HG03565 (cell line): ENCODE results near the gene SPTLC1.

Source experiments
- ATAC-seq: cut with Tn5 transposase; IDR thresholded peaks from one replicate; pipeline ENCODE4 v1.9.1; 2021; ENCODE audit warnings: mild to moderate bottlenecking, moderate library complexity; ENCODE audit not compliant: unreplicated experiment

Gene SPTLC1

DNA sequence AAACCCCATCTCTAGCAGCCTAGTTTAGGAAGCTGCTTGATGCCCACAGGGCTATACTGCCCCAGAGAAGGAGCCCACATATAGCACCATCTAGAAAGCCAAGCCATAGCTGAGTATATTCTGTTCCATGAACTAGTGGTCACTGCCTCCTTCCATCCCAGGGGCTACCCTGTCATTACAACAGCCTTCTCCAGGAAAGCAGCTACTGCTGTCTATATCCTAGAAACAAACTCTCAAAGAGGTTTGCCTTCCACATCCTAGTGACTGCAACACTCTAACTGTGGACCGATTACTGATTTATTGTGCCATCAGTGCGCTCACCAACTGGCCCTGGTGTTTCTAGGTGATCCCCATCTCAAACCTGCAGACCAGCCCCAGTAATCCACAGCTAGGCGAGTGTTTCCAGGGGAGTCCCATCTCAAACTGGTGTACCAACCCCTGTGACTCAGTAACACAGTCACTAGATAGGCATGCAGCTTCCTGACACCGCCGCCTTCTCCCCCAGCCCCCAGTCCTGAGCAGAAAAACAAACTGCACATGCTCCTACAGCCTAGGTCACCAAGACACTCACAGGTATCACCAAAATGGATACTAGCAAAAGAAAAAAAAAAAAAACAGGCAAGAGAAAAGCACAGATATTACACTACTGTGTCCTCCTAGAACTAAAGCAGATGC lies 14.8 kb downstream of the SPTLC1 start:
- no peak for ATAC-seq

DNA sequence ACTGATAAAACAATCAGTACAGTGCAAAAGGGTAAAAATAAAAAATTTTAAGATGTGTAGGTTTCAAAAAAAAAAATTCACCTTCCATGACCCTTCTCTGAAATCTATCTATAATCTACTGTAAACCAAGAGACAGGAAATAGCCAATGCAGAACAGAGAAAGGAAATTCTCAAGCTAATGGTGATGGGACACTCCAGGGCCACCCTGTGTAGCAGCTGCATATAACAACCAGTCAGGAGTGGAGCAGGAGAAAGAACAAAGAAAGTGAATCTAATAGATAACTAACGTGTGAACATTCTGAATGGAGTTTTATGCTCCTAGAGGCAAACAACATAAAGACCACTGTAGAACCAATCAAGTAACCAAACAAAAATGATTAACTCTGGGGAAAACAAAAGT lies 16.6 kb downstream of the SPTLC1 start:
- ATAC-seq: no peak

DNA sequence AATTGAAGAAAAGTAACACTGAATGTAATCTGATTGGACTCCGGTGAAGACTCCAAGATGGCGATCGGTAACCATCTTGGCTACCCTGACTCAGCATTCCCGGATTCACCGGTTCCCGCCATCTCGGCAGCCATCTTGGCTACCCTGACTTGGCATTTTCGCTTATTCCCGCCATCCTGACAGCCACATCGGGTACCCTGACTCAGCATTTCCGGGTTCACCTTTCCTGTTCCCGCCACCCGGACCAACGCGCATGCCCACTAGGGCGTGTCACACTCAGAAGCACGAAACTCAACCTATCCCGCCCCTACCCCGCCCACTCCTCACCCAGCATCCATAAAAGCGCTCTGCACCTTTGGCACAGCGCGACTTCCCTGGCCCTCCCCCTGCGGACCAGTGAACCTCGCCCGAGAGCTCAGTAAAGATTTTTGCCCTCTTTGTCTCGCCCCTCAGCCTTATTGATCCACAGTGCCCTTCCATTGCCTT lies 17.2 kb downstream of the SPTLC1 start:
- ATAC-seq: no peak

DNA sequence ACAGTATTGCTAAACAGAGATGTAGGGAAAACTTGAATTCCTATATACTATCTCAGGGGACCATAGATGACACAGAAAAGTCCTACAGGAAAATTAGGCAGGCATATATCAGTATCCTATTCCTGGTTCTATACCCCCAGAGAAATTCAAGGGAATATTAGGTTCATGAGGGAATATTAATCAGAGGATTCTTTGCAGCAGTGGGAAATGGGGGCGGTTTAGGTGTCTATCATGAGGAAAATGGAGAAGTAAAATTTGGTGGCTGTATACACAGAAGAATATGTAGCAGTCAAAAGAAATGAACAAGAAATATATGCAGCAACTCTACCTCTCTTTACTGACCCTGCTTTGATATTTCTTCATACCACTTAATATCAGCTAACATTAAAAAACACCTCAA lies 20.0 kb downstream of the SPTLC1 start:
- ATAC-seq: no peak

DNA sequence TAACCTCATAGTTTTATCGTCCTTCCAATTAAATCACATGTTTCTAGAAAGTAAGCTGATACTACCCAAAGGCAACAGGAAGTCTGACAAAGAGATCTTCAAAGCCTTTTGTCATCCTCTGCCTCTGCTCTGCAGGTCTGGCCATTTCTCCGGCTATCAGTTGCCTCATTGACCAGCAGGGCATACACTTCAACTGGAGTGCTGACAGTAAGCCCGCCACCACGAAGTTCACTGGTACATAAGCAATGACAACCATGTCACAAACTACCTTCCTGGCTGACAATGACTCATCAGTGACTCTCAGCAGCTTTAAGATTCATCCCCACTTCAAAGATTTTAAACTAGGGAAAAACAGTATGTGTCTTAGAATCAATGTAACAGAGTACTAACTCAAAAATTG lies 20.6 kb downstream of the SPTLC1 start:
- no peak for ATAC-seq

DNA sequence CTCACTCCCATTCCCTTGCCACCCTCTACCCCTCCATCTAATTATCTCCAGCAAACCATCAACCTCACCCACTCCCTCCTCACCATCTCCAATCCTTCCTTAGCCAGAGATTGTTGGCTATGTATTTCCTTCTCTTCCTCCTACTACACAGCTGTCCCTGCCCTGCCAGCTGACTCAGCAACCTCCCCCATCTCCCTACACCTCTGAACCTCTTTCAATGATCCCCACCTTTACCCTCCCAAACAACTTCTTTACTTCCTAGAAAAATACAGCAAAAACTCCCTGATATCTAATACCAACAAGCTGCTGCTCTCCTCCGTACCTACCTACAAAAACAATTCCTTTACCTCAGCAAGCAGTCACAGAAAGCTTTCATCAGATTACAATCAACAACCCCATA lies 37.3 kb downstream of the SPTLC1 start:
- no peak for ATAC-seq

DNA sequence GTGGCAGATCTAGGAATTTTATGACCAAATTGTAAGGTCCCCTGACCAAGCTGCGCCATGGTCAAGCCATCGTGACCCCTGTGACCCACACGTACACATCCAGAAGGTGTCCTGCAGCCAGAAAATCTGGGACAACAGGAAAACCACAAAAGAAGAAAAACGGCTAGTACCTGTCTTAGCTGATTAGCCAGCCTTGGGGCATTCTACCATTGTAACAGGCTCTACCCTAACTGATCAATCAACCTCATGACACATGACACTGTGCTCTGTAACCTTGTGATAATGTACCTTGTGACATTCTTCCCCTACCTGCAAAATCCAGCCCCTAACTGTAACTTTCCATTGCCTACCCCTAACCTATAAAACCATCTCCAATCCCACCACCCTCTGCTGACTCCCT lies 43.6 kb downstream of the SPTLC1 start:
- ATAC-seq: no peak

DNA sequence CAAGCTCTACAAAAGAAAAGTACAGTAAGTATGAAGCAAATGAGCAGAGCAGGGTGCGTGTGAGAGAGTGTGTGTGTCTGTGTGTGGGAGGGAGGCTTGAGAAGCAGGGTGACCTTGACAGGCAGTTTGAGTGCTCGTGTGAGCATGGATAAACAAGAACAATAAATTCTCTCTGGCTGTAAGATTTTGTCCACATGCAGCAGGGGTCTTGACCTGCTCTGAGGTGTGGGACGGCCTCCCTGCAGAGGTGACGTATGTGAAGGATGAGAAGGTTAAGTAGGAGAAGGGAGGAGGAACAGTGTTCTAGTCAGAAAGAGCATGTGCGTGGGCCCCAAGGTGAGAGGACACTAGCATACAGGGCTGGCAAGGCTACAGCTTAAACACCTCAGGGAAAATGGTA lies 49.0 kb downstream of the SPTLC1 start:
- no peak for ATAC-seq

DNA sequence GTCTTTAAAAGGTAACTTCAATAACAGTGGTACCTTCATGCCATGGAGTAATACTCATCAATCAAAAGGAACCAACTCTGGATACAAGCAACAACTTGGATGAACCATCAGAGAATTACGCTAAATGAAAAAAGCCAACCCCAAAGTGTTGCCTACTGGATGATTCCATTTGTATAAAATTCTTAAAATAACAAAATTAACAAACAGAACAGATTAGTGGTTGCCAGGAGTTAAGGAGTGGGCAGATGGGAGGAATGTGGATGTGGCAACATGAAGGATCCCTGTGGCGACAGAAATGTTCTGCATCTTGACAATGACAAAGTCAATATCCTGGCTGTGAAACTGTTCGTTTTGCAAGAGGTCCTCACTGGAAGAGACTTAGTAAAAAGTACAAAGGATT lies 50.5 kb downstream of the SPTLC1 start:
- ATAC-seq: no peak

DNA sequence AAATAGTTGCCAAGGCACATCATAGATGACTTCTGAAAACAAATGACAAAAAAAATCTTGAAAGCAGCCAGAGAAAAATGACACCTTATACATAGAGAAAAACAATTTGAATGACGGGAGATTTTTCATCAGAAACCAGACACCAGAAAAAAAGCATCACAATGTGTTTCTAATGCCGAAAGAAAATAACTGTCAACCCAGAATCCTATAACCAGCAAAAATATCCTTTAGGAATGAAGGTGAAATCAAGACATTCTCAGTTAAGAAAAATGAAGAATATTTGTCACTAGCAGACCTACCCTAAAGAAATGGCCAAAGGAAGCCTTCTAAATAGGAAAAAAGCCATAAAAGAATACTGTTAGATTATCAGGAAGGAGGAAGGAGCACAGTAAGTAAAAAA lies 54.0 kb downstream of the SPTLC1 start:
- ATAC-seq: no peak

DNA sequence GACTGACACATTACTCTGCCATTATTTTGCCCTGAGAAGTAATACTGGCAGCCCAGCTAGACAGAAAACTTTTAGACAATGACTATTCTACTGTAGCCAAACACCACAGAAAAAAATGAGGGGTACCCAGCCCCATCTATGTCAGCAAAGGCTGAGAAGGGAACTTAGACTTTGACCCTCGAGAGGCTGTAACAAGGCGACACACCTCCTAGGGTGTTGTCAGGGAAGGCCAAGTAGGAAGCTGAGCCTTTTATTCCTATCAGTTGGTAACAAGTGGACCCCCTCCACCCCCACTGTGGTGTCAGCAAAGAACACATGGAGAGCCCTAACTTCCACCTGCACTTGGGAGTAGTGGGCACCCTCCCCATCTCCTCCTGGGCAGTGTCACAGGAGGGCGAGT lies 55.6 kb downstream of the SPTLC1 start:
- ATAC-seq: no peak

DNA sequence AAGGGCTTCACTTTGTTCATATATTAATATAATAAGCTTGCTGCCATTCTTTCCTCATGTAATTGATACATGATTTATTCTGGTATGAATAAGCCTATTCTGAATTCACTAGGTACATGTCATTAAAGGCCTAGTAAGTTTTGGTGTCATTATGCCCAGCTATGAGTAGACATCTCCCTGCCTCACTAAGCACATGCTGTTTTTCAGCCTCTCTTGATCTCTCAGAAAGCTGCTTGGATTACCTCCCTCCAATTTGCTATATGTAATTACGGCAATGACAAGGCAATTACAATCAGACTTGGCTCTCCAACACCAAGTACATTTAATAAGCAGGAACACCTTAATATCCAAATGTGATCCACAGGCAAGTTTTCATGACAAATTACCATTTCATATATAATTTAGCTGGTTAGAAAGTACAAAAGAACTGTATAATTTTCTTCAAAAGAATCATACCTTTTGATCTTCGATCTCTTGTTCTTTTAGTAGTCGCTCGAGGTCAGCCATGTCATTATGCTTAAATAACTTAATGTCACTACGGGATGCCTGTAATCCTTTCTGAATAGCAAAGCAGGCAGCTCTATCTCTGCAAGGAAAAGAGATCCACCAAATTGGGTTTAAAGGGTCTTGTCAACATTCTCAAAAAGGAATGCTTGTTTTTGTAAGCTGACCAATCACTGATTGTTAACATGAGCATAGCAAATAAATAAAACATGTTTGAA lies 56.3 kb downstream of the SPTLC1 start:
- no peak for ATAC-seq

DNA sequence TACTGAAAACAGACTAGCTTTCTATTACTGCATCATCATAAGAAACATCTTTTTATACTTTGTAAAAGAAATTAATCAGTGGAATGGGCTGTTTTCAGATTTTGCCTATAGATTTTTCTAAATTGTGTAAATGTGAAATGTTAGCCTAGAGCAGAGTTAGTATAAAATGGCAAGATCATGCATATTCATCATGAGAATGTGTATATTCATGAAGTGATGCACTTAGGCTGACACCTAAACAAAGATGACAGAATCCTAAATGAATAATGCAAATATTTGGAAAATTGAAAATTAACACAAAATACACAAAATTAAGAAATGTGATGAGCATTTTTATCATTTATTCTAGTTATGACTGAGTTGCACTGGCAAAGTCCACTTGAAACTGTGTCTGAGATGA lies 57.2 kb downstream of the SPTLC1 start:
- ATAC-seq: no peak

DNA sequence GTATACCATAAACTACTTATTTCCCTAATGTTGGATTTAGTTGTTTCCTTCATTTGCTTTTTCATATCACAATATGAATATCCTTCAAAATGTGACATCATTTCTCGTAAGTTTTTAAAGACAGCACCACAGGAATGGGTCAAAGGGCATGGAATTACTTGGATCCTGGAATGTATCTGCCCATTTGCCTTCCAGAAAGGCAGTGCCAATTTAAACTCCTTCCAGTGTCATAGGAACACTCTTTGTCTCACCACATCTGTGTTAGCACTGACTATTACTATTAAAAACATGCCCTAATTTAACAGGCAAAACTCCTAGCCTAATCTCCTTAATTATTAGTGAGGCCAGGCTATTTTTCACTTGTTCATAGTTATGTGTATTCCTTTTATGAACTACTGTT lies 58.0 kb downstream of the SPTLC1 start:
- ATAC-seq: no peak

DNA sequence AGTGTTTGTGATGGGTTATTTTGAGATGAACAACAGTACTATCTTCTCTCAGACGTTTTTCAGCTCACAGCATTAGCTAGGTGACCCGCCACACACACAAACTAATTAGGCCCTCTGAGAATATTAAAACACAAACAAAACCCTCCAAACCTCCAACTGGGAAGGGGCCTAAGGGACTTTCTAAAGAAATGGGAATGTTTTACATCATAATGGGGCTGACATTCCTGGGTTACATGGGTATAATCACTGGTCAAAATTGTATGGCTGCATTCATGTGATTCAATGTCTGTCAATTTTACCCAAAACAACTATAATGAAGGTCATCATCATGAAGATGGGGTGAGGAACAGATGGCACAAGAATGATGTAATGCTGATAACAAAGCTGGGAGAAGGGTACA lies 59.6 kb downstream of the SPTLC1 start:
- ATAC-seq: no peak

DNA sequence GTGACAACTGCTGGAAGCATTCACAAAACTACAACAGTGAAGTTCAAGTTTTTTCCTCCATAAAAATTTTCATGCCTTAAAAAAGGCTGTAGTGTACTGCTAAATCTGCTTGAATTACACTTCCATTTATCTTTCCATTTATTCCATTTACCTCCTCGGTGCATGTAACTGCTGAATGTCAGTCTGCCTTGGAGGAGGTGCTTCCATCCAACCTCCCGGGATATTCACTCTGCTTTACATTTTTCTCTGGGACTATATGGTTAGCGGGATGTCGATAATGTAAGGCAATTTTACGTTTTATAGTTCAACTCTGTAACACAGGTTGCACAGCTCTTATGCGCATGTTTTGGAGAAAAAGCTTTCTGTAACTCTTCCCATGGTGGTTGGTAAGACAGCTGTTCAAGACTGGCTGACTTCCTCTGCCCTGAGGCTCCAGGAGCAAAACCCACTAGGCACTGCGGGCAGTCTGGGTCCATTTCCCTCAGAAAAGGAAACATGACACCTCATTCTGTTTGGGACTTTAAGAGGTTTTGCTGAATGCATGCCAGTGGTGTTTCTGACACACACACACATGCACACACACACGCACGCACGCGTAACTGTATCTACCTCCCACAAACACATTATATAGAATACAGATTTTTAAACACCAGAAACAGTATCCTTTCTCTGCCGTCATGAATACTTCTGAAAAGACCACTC lies 66.1 kb downstream of the SPTLC1 start:
- no peak for ATAC-seq

DNA sequence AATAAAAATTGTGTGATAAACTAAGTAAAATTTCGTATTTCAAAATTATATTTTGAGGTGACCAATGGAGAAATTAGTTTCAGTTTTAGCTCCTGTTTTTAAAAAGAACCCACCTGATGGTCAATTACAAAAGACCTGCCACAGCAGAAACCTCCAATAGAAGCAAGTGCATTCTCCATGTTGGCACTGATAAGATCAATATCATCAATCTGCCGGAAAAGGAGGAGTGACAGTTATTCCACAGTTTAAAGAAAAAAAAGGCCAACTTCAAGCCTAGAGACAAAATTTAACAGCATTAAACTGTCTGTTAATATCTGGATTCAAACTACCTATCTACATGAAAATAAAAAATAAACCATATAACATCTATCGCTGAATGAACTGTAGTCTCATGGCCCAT lies 67.7 kb downstream of the SPTLC1 start:
- ATAC-seq: no peak

DNA sequence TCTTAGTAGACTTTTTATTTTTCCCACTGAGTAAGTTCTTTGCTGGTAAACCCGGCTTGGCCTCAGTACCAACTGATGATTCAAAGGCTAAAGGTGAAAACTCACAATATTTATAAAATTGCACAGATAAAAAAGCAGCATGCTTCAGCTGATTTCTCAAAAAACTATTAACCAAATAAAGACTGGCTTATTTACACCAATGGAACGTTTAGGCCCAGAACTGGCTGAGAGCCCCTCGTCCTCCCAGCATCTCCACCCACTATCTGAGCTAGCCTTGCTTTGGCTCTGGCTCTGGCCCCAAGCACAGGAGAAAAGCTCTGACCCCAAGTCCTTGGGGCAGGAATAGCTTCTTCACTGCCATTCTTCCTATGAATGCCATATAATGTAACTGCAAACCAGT lies 68.5 kb downstream of the SPTLC1 start:
- no peak for ATAC-seq

DNA sequence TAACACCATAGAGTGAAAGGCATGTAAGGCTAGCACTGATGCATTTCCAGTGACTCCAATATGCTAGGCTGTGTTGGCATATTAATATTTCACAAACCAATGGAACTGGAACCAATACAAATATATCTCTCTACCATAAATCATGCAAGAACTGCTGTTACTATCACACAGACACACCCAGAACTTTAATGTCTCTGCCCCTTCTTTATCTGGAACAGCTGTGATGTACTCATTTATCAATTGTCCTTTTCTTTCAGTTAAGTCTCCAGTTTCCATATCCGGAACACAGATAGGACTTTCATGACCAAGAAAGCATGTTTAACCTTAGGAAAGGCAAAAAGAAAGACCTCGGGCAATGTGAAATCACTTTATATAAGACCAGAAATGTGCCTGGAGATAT lies 70.3 kb downstream of the SPTLC1 start:
- ATAC-seq: no peak

DNA sequence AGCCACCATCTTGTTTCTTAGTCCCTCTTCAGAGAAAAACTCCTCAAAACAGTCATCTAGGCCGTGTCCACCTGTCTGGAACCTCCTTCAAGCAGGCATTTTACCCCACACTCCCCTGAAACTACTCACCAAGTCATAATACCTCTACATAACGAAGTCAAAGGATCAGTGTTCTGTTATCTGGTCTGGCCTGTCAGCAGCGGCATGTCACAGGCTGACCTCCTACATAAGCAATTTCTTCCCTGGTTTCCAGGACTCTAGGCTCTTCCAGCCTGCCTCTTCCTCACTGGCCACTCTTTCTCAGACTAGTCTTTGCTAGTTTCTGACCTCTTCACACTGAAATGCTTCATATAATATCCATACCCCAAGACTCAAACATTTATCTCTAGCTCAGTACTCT lies 72.2 kb downstream of the SPTLC1 start:
- ATAC-seq: no peak

DNA sequence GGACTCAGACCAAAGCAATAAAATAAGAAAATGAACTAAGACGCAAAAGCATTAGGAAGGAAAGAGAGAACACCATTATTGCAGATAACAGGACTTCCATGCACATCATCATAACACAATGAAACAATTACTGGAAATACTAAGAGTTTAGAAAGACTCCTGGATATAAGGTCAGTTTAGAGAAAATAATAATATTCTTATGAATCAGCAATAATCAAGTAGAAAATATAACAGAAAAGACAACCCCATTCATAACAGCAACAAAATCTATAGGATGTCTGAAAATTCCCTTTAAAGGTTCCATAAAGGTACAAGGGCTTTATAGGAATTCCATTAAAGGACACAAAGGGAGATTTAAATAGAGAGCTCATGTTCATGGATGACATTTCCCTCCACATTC lies 73.0 kb downstream of the SPTLC1 start:
- no peak for ATAC-seq

DNA sequence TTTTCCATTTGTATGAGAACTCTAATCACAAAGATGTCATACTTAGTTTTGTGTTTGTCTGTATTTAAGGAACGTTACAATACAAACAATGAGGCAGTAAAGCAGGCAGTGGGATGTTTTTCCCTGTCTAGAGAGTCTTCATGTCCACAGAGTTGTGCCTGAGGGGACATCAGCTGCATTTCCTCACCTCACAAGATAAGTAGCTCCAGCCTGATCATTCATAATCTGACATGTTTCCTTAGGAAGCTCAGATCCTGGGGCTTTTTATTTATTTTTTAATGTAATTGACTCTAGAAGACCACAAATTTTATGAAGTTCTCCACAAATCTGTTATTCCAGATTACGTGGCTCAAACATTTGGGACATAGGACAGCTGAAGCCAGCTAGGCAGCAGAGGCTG lies 78.5 kb downstream of the SPTLC1 start:
- ATAC-seq: no peak
